Measurements from ENCODE around the gene PCDHA7. TPM values are rescaled to one million over a fixed set of nuclear protein-coding genes. Genes with fewer than 3 reads are reported as not detected.

Gene PCDHA7
- total RNA-seq, 1 experiment from 2014 or later = not detected

- ChIA-PET POLR2A (ENCODE audit: unreplicated experiment) (no interaction called here), CTCF (no interaction called here)
- Histone ChIP-seq H3K36me3 (ENCODE audit: low read depth) (no peaks in the 10 kb centered on the region), H3K27me3 (ENCODE audit: insufficient read depth, low read depth) (no peaks in the 10 kb centered on the region), H3K9me2 (ENCODE audit: insufficient read depth) (no peaks in the 10 kb centered on the region), H3K27ac (no peak overlapping the region), H2AFZ (no peak overlapping the region), H3K4me3 (no peak overlapping the region), H4K20me1 (ENCODE audit: insufficient read depth) (no peaks in the 10 kb centered on the region), H3F3A (ENCODE audit: insufficient read depth, low read depth) (no peaks in the 10 kb centered on the region), H3K79me2 (ENCODE audit: low read depth) (no peaks in the 10 kb centered on the region), H3K4me1 (replicated peaks; ENCODE audit: insufficient read depth) (no peaks in the 10 kb centered on the region), H3K4me2 (no peak overlapping the region), H3K9me3 (ENCODE audit: insufficient read depth, low read depth) (no peaks in the 10 kb centered on the region)
- no TSS peak for BruUV-seq (replicated peaks)
- TF ChIP-seq EZH2 (IDR thresholded peaks at IDR 0.05; ENCODE audit: low read depth) = no peak
- no peak for TF ChIP-seq CTCF (conservative IDR thresholded peaks at IDR 0.05)
- no peak for DNase-seq
- intact Hi-C loops (cut with micrococcal nuclease; ENCODE audit: unreplicated experiment) = no loop called here
Measured at GRCh38 chr5:140877262-140877581, 43.2 kb downstream of the PCDHA7 start.

- CTCF ChIA-PET = interaction anchor here (0.9 kb wide), 1 partner anchor 158 kb away, joined by 5 read pairs; no protein-coding TSS in a partner anchor
- no peaks in the 10 kb centered on the region for H4K20me1 ChIP-seq (ENCODE audit: insufficient read depth)
- H3K4me2 ChIP-seq = no peak within 1 kb of the TSS
- H2AFZ ChIP-seq = no peak within 1 kb of the TSS
- no peak for DNase-seq
- no peak within 1 kb of the TSS for H3K27ac ChIP-seq
- no peak for TF ChIP-seq CTCF (conservative IDR thresholded peaks at IDR 0.05)
- no peak for TF ChIP-seq EZH2 (IDR thresholded peaks at IDR 0.05; ENCODE audit: low read depth)
- no peaks in the 10 kb centered on the region for H3K27me3 ChIP-seq (ENCODE audit: insufficient read depth, low read depth)
- H3F3A ChIP-seq (ENCODE audit: insufficient read depth, low read depth) = no peaks in the 10 kb centered on the region
- POLR2A ChIA-PET (ENCODE audit: unreplicated experiment) = no interaction called here
- H3K4me1 ChIP-seq (replicated peaks; ENCODE audit: insufficient read depth) = no peaks in the 10 kb centered on the region
- intact Hi-C loops (cut with micrococcal nuclease; ENCODE audit: unreplicated experiment) = loop anchor here (1.0 to 5.0 kb wide), 2 partner anchors 40 to 158 kb away; no protein-coding TSS in a partner anchor
- peaks cover 6% of the 10 kb centered on the region for H3K9me3 ChIP-seq (ENCODE audit: insufficient read depth, low read depth)
- H3K9me2 ChIP-seq (ENCODE audit: insufficient read depth) = no peaks in the 10 kb centered on the region; the same call in 1 of the 2 replicates
- H3K4me3 ChIP-seq = no peak within 1 kb of the TSS
- BruUV-seq (replicated peaks) = no TSS peak
- no peaks in the 10 kb centered on the region for H3K36me3 ChIP-seq (ENCODE audit: low read depth)
- no peaks in the 10 kb centered on the region for H3K79me2 ChIP-seq (ENCODE audit: low read depth)
Measured at GRCh38 chr5:140881889-140882590, 48.0 kb downstream of the PCDHA7 start, which contains the start of gene PCDHA13. TSS of gene PCDHA13 (plus strand) at chr5:140882124. CDS start at chr5:140882269, 145 bp downstream.

- TF ChIP-seq EZH2 (IDR thresholded peaks at IDR 0.05; ENCODE audit: low read depth) = no peak
- TF ChIP-seq CTCF (conservative IDR thresholded peaks at IDR 0.05) = 0 out of 2 replicates have a peak, but pooled peaks have one; percentile 26
- ChIA-PET CTCF (interaction anchor here (0.9 kb wide), 1 partner anchor 157 kb away, joined by 5 read pairs; no protein-coding TSS in a partner anchor), POLR2A (ENCODE audit: unreplicated experiment) (no interaction called here)
- 0 out of 2 replicates have a peak, but pooled peaks cover under 1% of the 10 kb centered on the region for H3K27me3 ChIP-seq (ENCODE audit: insufficient read depth, low read depth)
- H3K79me2 ChIP-seq (ENCODE audit: low read depth) = no peaks in the 10 kb centered on the region
- no peak overlapping the region for H3K4me3 ChIP-seq
- no peak overlapping the region for H3K27ac ChIP-seq
- no peaks in the 10 kb centered on the region for H3K4me1 ChIP-seq (replicated peaks; ENCODE audit: insufficient read depth)
- intact Hi-C loops (cut with micrococcal nuclease; ENCODE audit: unreplicated experiment) = loop anchor here (1.0 to 5.0 kb wide), 2 partner anchors 40 to 158 kb away; no protein-coding TSS in a partner anchor
- H3K36me3 ChIP-seq (ENCODE audit: low read depth) = no peaks in the 10 kb centered on the region
- no peaks in the 10 kb centered on the region; the same call in 1 of the 2 replicates for H3K9me2 ChIP-seq (ENCODE audit: insufficient read depth)
- H3K4me2 ChIP-seq = no peak overlapping the region
- no peaks in the 10 kb centered on the region for H3F3A ChIP-seq (ENCODE audit: insufficient read depth, low read depth)
- DNase-seq = no peak
- H2AFZ ChIP-seq = no peak overlapping the region
- no TSS peak for BruUV-seq (replicated peaks)
- H3K9me3 ChIP-seq (ENCODE audit: insufficient read depth, low read depth) = peaks cover 6% of the 10 kb centered on the region
- no peaks in the 10 kb centered on the region for H4K20me1 ChIP-seq (ENCODE audit: insufficient read depth)
Measured at GRCh38 chr5:140882591-140882899, 48.5 kb downstream of the PCDHA7 start.

All from PC-9 (cell line).